ENCODE measurements around the gene HELQ. TPM values are rescaled to one million over a fixed set of nuclear protein-coding genes. Genes with fewer than 3 reads are reported as not detected.

HELQ gene
- total and polyA plus RNA-seq, 2 of the 13 experiments (the other 11 are each of a cell fraction or from before 2014, with no cell fraction given) = 6.6 to 10.8 TPM

GRCh38 chr4:83455281-83456183, at the start of gene HELQ, which contains the start of gene MRPS18C (continued):
- TF ChIP-seq BCLAF1 (IDR thresholded peaks at IDR 0.05) (no peak), ZNF678 (CRISPR knock-in tag; IDR thresholded peaks at IDR 0.05) (0 out of 2 replicates have a peak, but pooled peaks have one; percentile 33), GLI4 (CRISPR knock-in tag; IDR thresholded peaks at IDR 0.05; ENCODE audit: borderline replicate concordance) (no peak), MLX (CRISPR knock-in tag; IDR thresholded peaks at IDR 0.05) (peak; percentile 56), KAT2B (IDR thresholded peaks at IDR 0.05; ENCODE audit: borderline replicate concordance, low read depth, low read length) (no peak), HCFC1 (IDR thresholded peaks at IDR 0.05; ENCODE audit: low read depth, low read length) (peak; percentile 77), FOXO4 (CRISPR knock-in tag; conservative IDR thresholded peaks at IDR 0.05) (no peak), HOXA9 (CRISPR knock-in tag; IDR thresholded peaks at IDR 0.05; ENCODE audit: borderline replicate concordance) (no peak), ZNF382 (CRISPR knock-in tag; IDR thresholded peaks at IDR 0.05; ENCODE audit: borderline replicate concordance) (no peak), HMGXB3 (CRISPR knock-in tag; IDR thresholded peaks at IDR 0.05; ENCODE audit: borderline replicate concordance) (peak; percentile 90), PHF8 (CRISPR knock-in tag; IDR thresholded peaks at IDR 0.05) (peak; percentile 91), SMARCE1 (IDR thresholded peaks at IDR 0.05; ENCODE audit: borderline replicate concordance) (no peak), ZNF124 (CRISPR knock-in tag; IDR thresholded peaks at IDR 0.05) (peak; percentile 92), FOXK2 (IDR thresholded peaks at IDR 0.05) (peak; percentile 39; the same call in 1 of the 2 replicates), DBP (CRISPR knock-in tag; IDR thresholded peaks at IDR 0.05; ENCODE audit: not compliant biosample characterization) (peak; percentile 36), SPEN (CRISPR knock-in tag; IDR thresholded peaks at IDR 0.05; ENCODE audit: low read depth) (peak; percentile 96), HNRNPLL (IDR thresholded peaks at IDR 0.05; ENCODE audit: low read depth, low read length, poor library complexity, severe bottlenecking) (peak; percentile 25), FIP1L1 (IDR thresholded peaks at IDR 0.05; ENCODE audit: borderline replicate concordance, insufficient read depth, low read depth, low read length) (no peak), RELA (CRISPR knock-in tag; IDR thresholded peaks at IDR 0.05) (peak; percentile 88; the same call in 1 of the 2 replicates)
